Keratinocyte (primary cell): ENCODE measurements around the gene BAG5. TPM values are rescaled to one million over a fixed set of nuclear protein-coding genes. Genes with fewer than 3 reads are reported as not detected.

Experiments
- DNase-seq: peaks from one replicate; pipeline ENCODE4 v3.0.0-alpha.2; 2011; ENCODE audit warnings: low read depth, missing footprints, low spot score
- FAIRE-seq: peaks from 2 replicates; lab custom pipeline; 2011; peaks lifted over from hg19 to GRCh38; lab: Jason Lieb, UNC
- H2AFZ ChIP-seq: 2 replicates; pipeline ENCODE4 v1.6.0; 2012; ENCODE audit warnings: low read length, control low read depth, inconsistent platforms; ENCODE audit not compliant: control insufficient read depth
- H3K27ac ChIP-seq: 2 replicates; pipeline ENCODE4 v1.5.1; 2011; ENCODE audit warnings: low read length; ENCODE audit not compliant: control insufficient read depth, insufficient read depth
- H3K27me3 ChIP-seq: 3 replicates; pipeline ENCODE4 v1.6.0; 2011; ENCODE audit warnings: low read length; ENCODE audit not compliant: control insufficient read depth, insufficient read depth; ENCODE audit errors: extremely low read depth
- H3K36me3 ChIP-seq, 2 experiments: 2 replicates in 1 of 2; 3 replicates in 1 of 2; pipeline ENCODE4 v1.5.1; 2011; ENCODE audit warnings: low read length in 2 of 2, mild to moderate bottlenecking in 1 of 2; ENCODE audit not compliant: control insufficient read depth in 2 of 2, insufficient read depth in 2 of 2; ENCODE audit errors: extremely low read depth in 1 of 2
- H3K4me1 ChIP-seq: 3 replicates; pipeline ENCODE4 v1.5.1; 2011; ENCODE audit warnings: low read length; ENCODE audit not compliant: control insufficient read depth, insufficient read depth; ENCODE audit errors: extremely low read depth
- H3K4me2 ChIP-seq: 3 replicates; pipeline ENCODE4 v1.6.0; 2011; ENCODE audit warnings: low read depth, low read length; ENCODE audit not compliant: control insufficient read depth, insufficient read depth; ENCODE audit errors: extremely low read depth
- H3K4me3 ChIP-seq, 3 experiments: fragments of 200-600 bp in 1 of 3; sonication (generic) in 1 of 3; 2 replicates in 2 of 3; 3 replicates in 1 of 3; pipeline ENCODE4 v1.5.1; 2011 to 2016; ENCODE audit warnings: low read length in 3 of 3, mild to moderate bottlenecking in 3 of 3, control low read depth in 2 of 3, inconsistent platforms in 1 of 3, low read depth in 1 of 3, mixed read lengths in 1 of 3, mixed run types in 1 of 3, moderate library complexity in 1 of 3; ENCODE audit not compliant: control insufficient read depth in 2 of 3, insufficient read depth in 2 of 3; ENCODE audit errors: extremely low read depth in 1 of 3
- H3K79me2 ChIP-seq: 2 replicates; pipeline ENCODE4 v1.6.0; 2012; ENCODE audit warnings: low read length; ENCODE audit not compliant: control insufficient read depth, insufficient read depth
- H3K9ac ChIP-seq: 3 replicates; pipeline ENCODE4 v1.6.0; 2011; ENCODE audit warnings: low read length; ENCODE audit not compliant: control insufficient read depth, insufficient read depth; ENCODE audit errors: extremely low read depth
- H3K9me1 ChIP-seq: 3 replicates; pipeline ENCODE4 v1.6.0; 2011; ENCODE audit warnings: low read length; ENCODE audit not compliant: control insufficient read depth, insufficient read depth; ENCODE audit errors: extremely low read depth
- H3K9me3 ChIP-seq: 2 replicates; pipeline ENCODE4 v1.5.1; 2012; ENCODE audit warnings: low read depth, low read length; ENCODE audit not compliant: control insufficient read depth
- H4K20me1 ChIP-seq: 3 replicates; pipeline ENCODE4 v1.6.0; 2011; ENCODE audit warnings: low read length; ENCODE audit not compliant: control insufficient read depth, insufficient read depth; ENCODE audit errors: extremely low read depth
- EZH2 ChIP-seq: IDR thresholded peaks from one replicate; pipeline ENCODE4 v1.6.1; 2012; ENCODE audit warnings: inconsistent platforms, mild to moderate bottlenecking, low read length, moderate library complexity
- dilution Hi-C: fragments of 300-500 bp; cut with MboI; formaldehyde crosslinking; loops from one replicate; pipeline ENCODE4 v1.7.0; 2020; ENCODE audit warnings: low sequenced_read_pairs; ENCODE audit not compliant: extremely low pct_ligation_motif_present
- polyA plus RNA-seq, 5 experiments: library from polyadenylated mRNA; depleted of rRNA in 3 of 5; stranded (reverse) in 3 of 5; stranded (forward) in 1 of 5; unstranded in 1 of 5; fragments of >200 nt; gene quantifications; 1 replicate in 1 of 5; 2 replicates in 3 of 5; 3 replicates in 1 of 5; pipeline versions ENCODE4 v1.2.1 to v1.2.3, GENCODE V29; 2011 to 2012; ENCODE audit warnings: missing spikeins in 2 of 5, low read depth in 1 of 5, low replicate concordance in 1 of 5
- TF ChIP-seq, protein P1 (sequence below), 3 experiments: IDR thresholded peaks in 1 of 3; conservative IDR thresholded peaks in 1 of 3; optimal IDR thresholded peaks in 1 of 3; 2 replicates in 2 of 3; 3 replicates in 1 of 3; pipeline versions ENCODE3 to v1.5.1; 2011; ENCODE audit warnings: low read length in 3 of 3, mild to moderate bottlenecking in 3 of 3, moderate library complexity in 2 of 3, control low read depth in 1 of 3, inconsistent platforms in 1 of 3; ENCODE audit not compliant: insufficient read depth in 2 of 3; ENCODE audit errors: extremely low read depth in 1 of 3

Gene BAG5
- polyA plus RNA-seq, 1 donor (not counting 4 experiments of a cell fraction or from before 2014, with no cell fraction given) = 14.4 TPM

DNA sequence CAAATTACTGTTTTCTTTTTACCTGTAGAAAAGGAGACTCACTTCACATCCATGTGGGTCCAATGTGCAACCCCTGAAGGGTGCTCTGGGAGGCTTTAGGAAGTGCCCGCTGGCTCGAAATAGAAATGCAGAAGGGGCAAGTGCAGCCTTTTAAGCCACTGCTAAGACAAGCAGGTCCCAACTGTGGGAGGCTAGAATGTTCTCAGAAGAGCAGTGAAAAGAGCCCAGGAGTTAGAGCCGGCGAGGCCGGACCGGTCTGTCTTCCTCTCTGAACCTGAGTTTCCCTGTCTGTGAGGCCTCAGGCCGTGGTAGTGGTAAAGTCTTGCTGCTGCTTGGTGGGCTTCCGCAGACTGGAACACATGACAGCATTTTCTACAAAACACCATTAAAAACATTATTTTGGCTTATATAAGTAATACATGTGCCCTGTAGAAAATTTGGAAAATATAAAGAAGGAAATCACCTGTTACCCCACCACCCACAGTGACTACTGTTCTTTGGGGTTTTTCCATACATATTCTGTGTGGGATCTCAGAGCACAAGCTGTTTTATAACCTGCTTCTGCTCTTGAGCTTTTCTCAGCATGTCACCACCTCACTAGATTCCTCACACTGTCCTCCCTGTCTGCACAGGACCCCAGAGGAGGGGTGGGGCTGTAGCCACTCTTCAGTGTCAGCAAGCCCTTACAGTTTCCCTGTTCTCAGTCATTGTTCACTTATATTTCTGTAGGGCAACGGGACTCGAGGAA is 45.9 kb downstream of the BAG5 start:
- TF ChIP-seq, protein P1, sequence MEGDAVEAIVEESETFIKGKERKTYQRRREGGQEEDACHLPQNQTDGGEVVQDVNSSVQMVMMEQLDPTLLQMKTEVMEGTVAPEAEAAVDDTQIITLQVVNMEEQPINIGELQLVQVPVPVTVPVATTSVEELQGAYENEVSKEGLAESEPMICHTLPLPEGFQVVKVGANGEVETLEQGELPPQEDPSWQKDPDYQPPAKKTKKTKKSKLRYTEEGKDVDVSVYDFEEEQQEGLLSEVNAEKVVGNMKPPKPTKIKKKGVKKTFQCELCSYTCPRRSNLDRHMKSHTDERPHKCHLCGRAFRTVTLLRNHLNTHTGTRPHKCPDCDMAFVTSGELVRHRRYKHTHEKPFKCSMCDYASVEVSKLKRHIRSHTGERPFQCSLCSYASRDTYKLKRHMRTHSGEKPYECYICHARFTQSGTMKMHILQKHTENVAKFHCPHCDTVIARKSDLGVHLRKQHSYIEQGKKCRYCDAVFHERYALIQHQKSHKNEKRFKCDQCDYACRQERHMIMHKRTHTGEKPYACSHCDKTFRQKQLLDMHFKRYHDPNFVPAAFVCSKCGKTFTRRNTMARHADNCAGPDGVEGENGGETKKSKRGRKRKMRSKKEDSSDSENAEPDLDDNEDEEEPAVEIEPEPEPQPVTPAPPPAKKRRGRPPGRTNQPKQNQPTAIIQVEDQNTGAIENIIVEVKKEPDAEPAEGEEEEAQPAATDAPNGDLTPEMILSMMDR (optimal IDR thresholded peaks at IDR 0.05 in 1 of 3, IDR thresholded peaks at IDR 0.05 in 1 of 3, conservative IDR thresholded peaks at IDR 0.05 in 1 of 3; ENCODE audit: extremely low read depth in 1 of 3, insufficient read depth in 2 of 3, low read length in 3 of 3) = no peak
- TF ChIP-seq EZH2 = no peak
- Histone ChIP-seq H3K4me2 (no peak overlapping the region), H3K9ac (no peak overlapping the region), H3K36me3 (peaks cover 0 to 7% of the 10 kb centered on the region in 2 experiments), H3K9me3 (no peaks in the 10 kb centered on the region), H3K9me1 (no peaks in the 10 kb centered on the region), H3K27ac (no peak overlapping the region), H3K79me2 (no peaks in the 10 kb centered on the region), H3K27me3 (peaks cover 21% of the 10 kb centered on the region), H2AFZ (no peak overlapping the region), H4K20me1 (peaks cover 12% of the 10 kb centered on the region), H3K4me1 (peaks cover 33% of the 10 kb centered on the region), H3K4me3 (no peak overlapping the region)
- dilution Hi-C loops = no loop called here
- no peak for FAIRE-seq
- no peak for DNase-seq

DNA sequence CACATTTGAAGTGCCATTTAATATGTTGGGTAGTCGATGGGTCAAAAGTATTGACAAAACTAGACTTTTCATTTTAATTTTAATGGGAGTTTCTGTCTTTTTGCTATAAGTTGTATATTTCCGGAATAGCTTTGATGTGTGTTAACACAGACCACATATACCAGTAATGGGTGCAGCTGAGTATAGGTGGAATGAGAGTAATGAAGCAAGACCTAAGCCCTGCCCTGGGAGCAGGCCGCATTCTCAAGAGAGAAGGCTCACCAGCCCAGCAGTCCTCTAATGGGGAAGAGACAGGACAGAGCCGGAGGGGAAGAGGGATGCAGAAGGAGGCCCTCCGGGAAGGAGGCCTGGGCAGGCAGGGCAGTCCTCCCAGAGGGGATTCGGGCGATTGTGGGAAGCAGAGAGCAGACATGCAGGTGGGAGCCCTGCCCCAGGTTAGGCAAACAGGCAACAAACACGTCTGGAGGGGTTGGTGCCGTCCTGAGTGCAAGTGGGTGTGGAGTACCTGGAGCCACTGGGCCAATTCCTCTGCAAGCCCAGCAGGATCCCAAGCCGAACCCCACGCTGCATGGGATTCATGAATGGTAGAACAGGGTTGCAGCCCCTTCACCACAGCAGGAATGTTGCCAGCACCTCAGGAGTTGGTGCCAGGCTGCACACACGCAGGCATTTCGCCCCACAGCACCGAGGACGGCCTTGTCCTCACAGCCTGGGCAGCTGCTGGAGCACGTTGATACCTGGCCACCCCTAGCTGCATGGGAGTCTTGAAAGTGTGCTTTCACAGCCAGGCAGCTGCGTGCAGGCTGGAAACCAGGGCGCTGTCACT is 47.6 kb downstream of the BAG5 start:
- Histone ChIP-seq H3K4me3 (no peak overlapping the region), H3K9me1 (peaks cover 4% of the 10 kb centered on the region), H2AFZ (no peak overlapping the region), H3K36me3 (peaks cover 11 to 22% of the 10 kb centered on the region in 2 experiments), H3K27ac (no peak overlapping the region), H3K4me2 (no peak overlapping the region), H3K27me3 (peaks cover 3% of the 10 kb centered on the region), H3K4me1 (peaks cover 33% of the 10 kb centered on the region), H3K9ac (no peak overlapping the region), H3K79me2 (no peaks in the 10 kb centered on the region), H4K20me1 (peaks cover 7% of the 10 kb centered on the region), H3K9me3 (no peaks in the 10 kb centered on the region)
- dilution Hi-C loops = no loop called here
- DNase-seq (no peak), FAIRE-seq (no peak)
- no peak for TF ChIP-seq EZH2
- TF ChIP-seq, protein P1 (optimal IDR thresholded peaks at IDR 0.05 in 1 of 3, IDR thresholded peaks at IDR 0.05 in 1 of 3, conservative IDR thresholded peaks at IDR 0.05 in 1 of 3; ENCODE audit: extremely low read depth in 1 of 3, insufficient read depth in 2 of 3, low read length in 3 of 3) = no peak
